ENCODE results near the gene UQCR10.

DNA sequence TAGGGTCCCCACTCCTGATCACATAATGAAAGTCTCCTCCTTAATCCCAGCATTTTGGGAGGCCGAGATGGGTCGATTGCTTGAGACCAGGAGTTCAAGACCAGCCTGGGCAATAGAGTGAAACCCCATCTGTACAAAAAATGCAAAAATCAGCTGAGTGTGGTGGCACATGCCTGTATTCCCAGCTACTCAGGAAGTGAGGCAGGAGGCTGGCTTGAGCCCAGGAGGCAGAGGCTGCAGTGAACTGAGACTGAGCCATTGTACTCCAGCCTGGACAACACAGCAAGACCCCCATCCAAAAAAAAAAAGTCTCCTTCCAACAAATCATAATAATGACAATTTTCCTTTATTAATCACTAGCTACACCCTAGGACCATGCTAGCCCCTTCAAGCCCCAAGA, 15.5 kb upstream of the UQCR10 start:
- TF ChIP-seq, protein P1, sequence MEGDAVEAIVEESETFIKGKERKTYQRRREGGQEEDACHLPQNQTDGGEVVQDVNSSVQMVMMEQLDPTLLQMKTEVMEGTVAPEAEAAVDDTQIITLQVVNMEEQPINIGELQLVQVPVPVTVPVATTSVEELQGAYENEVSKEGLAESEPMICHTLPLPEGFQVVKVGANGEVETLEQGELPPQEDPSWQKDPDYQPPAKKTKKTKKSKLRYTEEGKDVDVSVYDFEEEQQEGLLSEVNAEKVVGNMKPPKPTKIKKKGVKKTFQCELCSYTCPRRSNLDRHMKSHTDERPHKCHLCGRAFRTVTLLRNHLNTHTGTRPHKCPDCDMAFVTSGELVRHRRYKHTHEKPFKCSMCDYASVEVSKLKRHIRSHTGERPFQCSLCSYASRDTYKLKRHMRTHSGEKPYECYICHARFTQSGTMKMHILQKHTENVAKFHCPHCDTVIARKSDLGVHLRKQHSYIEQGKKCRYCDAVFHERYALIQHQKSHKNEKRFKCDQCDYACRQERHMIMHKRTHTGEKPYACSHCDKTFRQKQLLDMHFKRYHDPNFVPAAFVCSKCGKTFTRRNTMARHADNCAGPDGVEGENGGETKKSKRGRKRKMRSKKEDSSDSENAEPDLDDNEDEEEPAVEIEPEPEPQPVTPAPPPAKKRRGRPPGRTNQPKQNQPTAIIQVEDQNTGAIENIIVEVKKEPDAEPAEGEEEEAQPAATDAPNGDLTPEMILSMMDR (IDR thresholded peaks at IDR 0.05), result no peak
- TF ChIP-seq POLR2AphosphoS5 (IDR thresholded peaks at IDR 0.05; ENCODE audit: insufficient read depth in 1 of 2, low read depth in 1 of 2), result no peak
